ENCODE data around the gene GET4.
"Not testable (repeated sequence)": the region's sequence is repeated elsewhere in the genome, so short reads cannot be mapped to it uniquely, and the experiment has no call there.

GET4 gene

GRCh38 chr7:871900-872537, 4.3 kb upstream of the GET4 start:
- DNase-seq (ENCODE audit: low read depth in 3 of 3): no peak

GRCh38 chr7:872685-873084, 3.7 kb upstream of the GET4 start:
- not testable (repeated sequence) for DNase-seq (ENCODE audit: low read depth in 3 of 3)

GRCh38 chr7:873367-874002, 2.9 kb upstream of the GET4 start:
- peak; percentile 49 to 71 (median 53) for DNase-seq (ENCODE audit: low read depth in 3 of 3)

- no peak for DNase-seq (ENCODE audit: low read depth in 3 of 3)
Measured at GRCh38 chr7:874031-874749, 2.2 kb upstream of the GET4 start.

GRCh38 chr7:875051-875450, 1.3 kb upstream of the GET4 start:
- DNase-seq (ENCODE audit: low read depth in 3 of 3): no peak

GRCh38 chr7:875476-876076, 778 bp upstream of the GET4 start:
- DNase-seq (ENCODE audit: low read depth in 3 of 3): no peak

- DNase-seq (ENCODE audit: low read depth in 3 of 3): no peak
Measured at GRCh38 chr7:876972-877311, 588 bp downstream of the GET4 start.

- no peak for DNase-seq (ENCODE audit: low read depth in 3 of 3)
Measured at GRCh38 chr7:877312-878232, 1.2 kb downstream of the GET4 start.

- DNase-seq (ENCODE audit: low read depth in 3 of 3): no peak
Measured at GRCh38 chr7:879093-879492, 2.7 kb downstream of the GET4 start.

GRCh38 chr7:879706-880105, 3.4 kb downstream of the GET4 start:
- no peak for DNase-seq (ENCODE audit: low read depth in 3 of 3)

- no peak for DNase-seq (ENCODE audit: low read depth in 3 of 3)
Measured at GRCh38 chr7:880450-880849, 4.1 kb downstream of the GET4 start.

GRCh38 chr7:881441-882234, 5.3 kb downstream of the GET4 start:
- DNase-seq (ENCODE audit: low read depth in 3 of 3): no peak

- no peak for DNase-seq (ENCODE audit: low read depth in 3 of 3)
Measured at GRCh38 chr7:882336-883035, 6.1 kb downstream of the GET4 start.

- DNase-seq (ENCODE audit: low read depth in 3 of 3): no peak
Measured at GRCh38 chr7:883055-884021, 7.0 kb downstream of the GET4 start.

- no peak for DNase-seq (ENCODE audit: low read depth in 3 of 3)
Measured at GRCh38 chr7:884191-885003, 8.0 kb downstream of the GET4 start.

- no peak for DNase-seq (ENCODE audit: low read depth in 3 of 3)
Measured at GRCh38 chr7:885261-885892, 9.0 kb downstream of the GET4 start.

GRCh38 chr7:885893-886625, 9.7 kb downstream of the GET4 start:
- no peak for DNase-seq (ENCODE audit: low read depth in 3 of 3)

Data from stimulated activated CD4-positive, alpha-beta T cell treated with anti-CD3 and anti-CD28 coated beads, TNF-alpha, amount 100 ng/mL, for 24 hours (primary cell).